ENCODE measurements around the gene DAAM1.

GRCh38 chr14:59146484-59146883 is 42.0 kb upstream of the DAAM1 start:
- no peak for TF ChIP-seq POLR2A (IDR thresholded peaks at IDR 0.05)
- no peak for TF ChIP-seq CTCF (IDR thresholded peaks at IDR 0.05)
